Mucosa of rectum (tissue), 2 donors: Measurements from ENCODE around the gene POU2F3.
"Not testable (repeated sequence)": the region's sequence is repeated elsewhere in the genome, so short reads cannot be mapped to it uniquely, and the experiment has no call there.

ENCODE experiments used
- H3K27ac ChIP-seq, 2 donors: one replicate each; pipeline ENCODE4 v1.7.0; 2013; ENCODE audit warnings: inconsistent platforms in 2 of 2, low read depth in 2 of 2, low read length in 2 of 2
- H3K27me3 ChIP-seq, 2 donors: one replicate each; pipeline ENCODE4 v1.7.0; 2013; ENCODE audit warnings: low read length in 2 of 2; ENCODE audit not compliant: control insufficient read depth in 2 of 2, insufficient read depth in 2 of 2
- H3K36me3 ChIP-seq, 2 donors: one replicate each; pipeline ENCODE4 v1.7.0; 2013; ENCODE audit warnings: low read length in 2 of 2; ENCODE audit not compliant: control insufficient read depth in 2 of 2, insufficient read depth in 2 of 2
- H3K4me1 ChIP-seq, 2 donors: one replicate each; pipeline ENCODE4 v1.7.0; 2013; ENCODE audit warnings: low read length in 2 of 2, mild to moderate bottlenecking in 1 of 2; ENCODE audit not compliant: control insufficient read depth in 2 of 2, insufficient read depth in 2 of 2
- H3K4me3 ChIP-seq, 2 donors: one replicate each; pipeline ENCODE4 v1.7.0; 2013; ENCODE audit warnings: low read length in 2 of 2
- H3K9ac ChIP-seq, 2 donors: one replicate each; pipeline ENCODE4 v1.7.0; 2013; ENCODE audit warnings: low read length in 2 of 2, low read depth in 1 of 2, mild to moderate bottlenecking in 1 of 2
- H3K9me3 ChIP-seq, 2 donors: one replicate each; pipeline ENCODE4 v1.7.0; 2013; ENCODE audit warnings: low read length in 2 of 2; ENCODE audit not compliant: control insufficient read depth in 2 of 2
- donor health status: healthy.
- donor health status: Normal muscosa, but diverticular disease.

POU2F3 gene

DNA sequence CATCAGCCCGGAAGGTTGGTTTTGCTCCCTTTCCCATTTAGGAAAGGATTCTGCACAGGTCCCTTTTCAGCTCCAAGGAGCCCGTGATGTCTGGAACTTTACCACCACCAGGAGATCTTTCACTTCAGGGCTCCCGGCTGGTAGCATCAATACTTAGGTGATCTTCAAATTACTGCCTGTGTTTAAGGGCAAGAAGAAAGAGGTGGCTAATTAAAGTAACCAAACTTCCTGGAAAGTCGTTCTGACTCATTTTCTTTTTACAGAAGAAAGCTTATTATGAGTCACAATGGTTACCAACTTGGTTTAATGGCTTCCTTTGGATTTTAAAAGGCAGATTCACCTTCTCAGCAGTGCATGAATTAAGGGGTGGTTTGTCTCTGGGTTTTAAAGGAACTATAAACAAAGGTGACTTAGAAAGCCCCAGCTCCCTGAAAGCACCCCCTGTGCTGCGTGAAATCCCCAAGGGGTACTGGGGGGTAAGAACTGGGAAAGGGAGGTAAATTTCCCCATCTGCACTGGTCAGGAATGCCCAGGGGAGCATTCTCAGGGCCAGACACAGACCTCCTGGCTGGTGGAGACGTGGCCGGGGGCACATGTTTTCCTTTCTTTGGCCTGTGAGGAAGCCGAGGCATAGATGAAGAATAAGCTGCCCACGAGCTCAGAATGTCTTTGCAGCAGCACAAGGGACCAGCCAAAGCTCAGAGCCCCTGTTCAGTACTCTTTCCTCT is 8.8 kb downstream of the POU2F3 start:
- Histone ChIP-seq H3K4me1 (no peaks in the 10 kb centered on the region), H3K36me3 (no peaks in the 10 kb centered on the region), H3K27ac (no peak overlapping the region), H3K27me3 (peaks cover 4 to 8% of the 10 kb centered on the region in 2 donors), H3K4me3 (no peak overlapping the region), H3K9me3 (no peaks in the 10 kb centered on the region), H3K9ac (no peak overlapping the region)

DNA sequence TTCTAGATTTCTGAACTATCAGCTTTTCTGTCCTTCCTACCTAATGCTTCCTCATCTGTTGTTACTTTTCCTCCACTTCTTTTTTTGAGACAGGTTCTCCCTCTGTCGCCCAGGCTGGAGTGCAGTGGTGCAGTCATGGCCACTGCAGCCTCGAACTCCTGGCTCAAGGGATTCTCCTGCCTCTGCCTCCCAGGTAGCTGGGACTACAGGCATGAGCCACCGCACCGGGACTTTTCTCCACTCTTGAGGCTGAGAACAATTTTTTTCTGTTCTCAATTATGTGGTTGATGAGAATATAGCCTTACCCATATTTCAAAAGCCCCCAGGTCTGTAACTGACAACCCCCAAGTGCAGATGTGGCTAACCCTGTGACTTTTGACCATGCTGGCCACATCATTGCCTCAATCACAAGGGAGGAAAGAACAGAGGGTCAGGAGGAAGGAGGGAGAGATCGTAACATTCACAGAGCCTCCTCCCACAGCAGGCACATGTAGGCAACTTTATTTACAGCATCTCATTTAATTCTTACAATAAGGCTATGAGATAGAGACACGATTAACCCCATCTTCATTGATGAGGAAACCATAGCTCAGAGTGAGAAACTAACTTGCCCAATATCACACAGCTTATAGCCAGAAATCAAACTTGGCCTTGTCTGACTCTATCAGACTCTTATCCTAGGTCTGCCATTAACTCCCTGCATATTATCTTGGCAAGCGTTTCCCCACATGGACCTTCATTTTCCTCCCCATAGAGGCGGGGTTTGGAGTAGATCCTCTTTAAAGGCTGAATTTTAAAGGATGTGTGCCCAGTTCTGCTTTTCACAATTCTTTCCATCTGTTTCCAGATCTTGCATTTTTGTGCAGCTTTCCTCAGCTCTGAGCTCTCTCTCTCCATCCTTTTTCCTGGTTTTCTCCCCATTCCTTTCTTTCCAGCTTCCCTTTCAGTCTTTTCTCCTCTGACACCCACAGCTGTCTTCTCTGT is 9.6 kb downstream of the POU2F3 start:
- Histone ChIP-seq H3K9me3 (no peaks in the 10 kb centered on the region), H3K27me3 (peaks cover 6 to 13% of the 10 kb centered on the region in 2 donors), H3K9ac (no peak overlapping the region), H3K4me3 (no peak overlapping the region), H3K4me1 (no peaks in the 10 kb centered on the region), H3K27ac (no peak overlapping the region), H3K36me3 (no peaks in the 10 kb centered on the region)

DNA sequence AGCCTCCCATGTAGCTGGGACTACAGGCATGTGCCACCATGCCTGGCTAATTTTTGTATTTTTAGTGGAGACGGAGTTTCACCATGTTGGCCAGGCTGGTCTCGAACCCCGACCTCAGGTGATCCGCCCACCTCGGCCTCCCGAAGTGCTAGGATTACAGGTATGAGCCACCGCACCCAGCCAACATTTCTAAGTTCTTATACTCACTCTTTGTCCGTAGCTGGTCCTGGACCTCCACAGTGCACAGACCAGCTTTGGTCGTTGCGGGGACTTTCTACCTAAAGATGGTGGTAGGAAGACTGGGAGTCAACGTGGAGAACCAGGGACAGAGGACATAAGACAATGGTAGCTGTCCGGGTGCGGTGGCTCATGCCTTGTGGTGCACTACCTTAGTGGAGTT is 13.4 kb downstream of the POU2F3 start:
- H3K9ac ChIP-seq, H3K4me1 ChIP-seq, H3K36me3 ChIP-seq, H3K4me3 ChIP-seq, H3K9me3 ChIP-seq, H3K27ac ChIP-seq: not testable (repeated sequence)
- H3K27me3 ChIP-seq: peaks cover 28 to 32% of the 10 kb centered on the region in 2 donors

- no peak overlapping the region for H3K9ac ChIP-seq
- no peaks in the 10 kb centered on the region for H3K4me1 ChIP-seq
- peak overlapping the region in 1 of 2 donors; percentile 9 for H3K27ac ChIP-seq
- peaks cover 26 to 28% of the 10 kb centered on the region in 2 donors for H3K27me3 ChIP-seq
- H3K36me3 ChIP-seq: no peaks in the 10 kb centered on the region
- no peak overlapping the region for H3K4me3 ChIP-seq
- H3K9me3 ChIP-seq: no peaks in the 10 kb centered on the region
Measured at GRCh38 chr11:120254788-120255518, 15.0 kb downstream of the POU2F3 start.

- Histone ChIP-seq H3K4me3 (no peak overlapping the region), H3K9me3 (no peaks in the 10 kb centered on the region), H3K36me3 (no peaks in the 10 kb centered on the region), H3K9ac (no peak overlapping the region), H3K4me1 (no peaks in the 10 kb centered on the region), H3K27ac (no peak overlapping the region), H3K27me3 (peaks cover 26 to 28% of the 10 kb centered on the region in 2 donors)
Measured at GRCh38 chr11:120255519-120255866, 15.6 kb downstream of the POU2F3 start.

GRCh38 chr11:120256178-120256577 is 16.2 kb downstream of the POU2F3 start:
- H3K9me3 ChIP-seq: no peaks in the 10 kb centered on the region
- no peak overlapping the region for H3K27ac ChIP-seq
- no peak overlapping the region for H3K4me3 ChIP-seq
- peaks cover 26 to 28% of the 10 kb centered on the region in 2 donors for H3K27me3 ChIP-seq
- H3K4me1 ChIP-seq: no peaks in the 10 kb centered on the region
- H3K9ac ChIP-seq: no peak overlapping the region
- no peaks in the 10 kb centered on the region for H3K36me3 ChIP-seq

GRCh38 chr11:120256779-120257178 is 16.8 kb downstream of the POU2F3 start:
- Histone ChIP-seq H3K36me3 (no peaks in the 10 kb centered on the region), H3K9me3 (no peaks in the 10 kb centered on the region), H3K4me3 (no peak overlapping the region), H3K27ac (no peak overlapping the region), H3K4me1 (no peaks in the 10 kb centered on the region), H3K9ac (no peak overlapping the region), H3K27me3 (peaks cover 26 to 28% of the 10 kb centered on the region in 2 donors)

DNA sequence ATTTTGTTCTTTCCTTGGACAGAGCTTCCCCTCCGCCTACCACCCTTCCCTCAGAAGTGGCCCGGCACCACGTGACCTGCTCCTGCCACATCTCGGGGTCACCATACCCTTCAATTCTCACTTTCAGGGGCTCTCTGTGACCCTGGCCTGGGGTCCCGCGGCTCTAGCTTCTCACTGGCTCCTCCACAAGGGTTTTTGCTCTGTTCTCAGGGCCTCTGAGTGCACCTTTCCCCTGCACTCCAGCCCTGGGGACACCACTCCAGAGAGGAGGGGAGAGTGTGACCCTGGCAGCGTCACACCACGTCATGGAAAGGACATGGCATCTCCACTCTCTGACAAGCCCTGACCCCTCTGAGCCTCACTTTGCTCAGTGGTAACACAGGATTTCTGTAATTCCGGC is 17.4 kb downstream of the POU2F3 start:
- Histone ChIP-seq H3K9ac (no peak overlapping the region), H3K4me3 (no peak overlapping the region), H3K4me1 (no peaks in the 10 kb centered on the region), H3K9me3 (no peaks in the 10 kb centered on the region), H3K36me3 (no peaks in the 10 kb centered on the region), H3K27ac (no peak overlapping the region), H3K27me3 (peaks cover 26 to 28% of the 10 kb centered on the region in 2 donors)

DNA sequence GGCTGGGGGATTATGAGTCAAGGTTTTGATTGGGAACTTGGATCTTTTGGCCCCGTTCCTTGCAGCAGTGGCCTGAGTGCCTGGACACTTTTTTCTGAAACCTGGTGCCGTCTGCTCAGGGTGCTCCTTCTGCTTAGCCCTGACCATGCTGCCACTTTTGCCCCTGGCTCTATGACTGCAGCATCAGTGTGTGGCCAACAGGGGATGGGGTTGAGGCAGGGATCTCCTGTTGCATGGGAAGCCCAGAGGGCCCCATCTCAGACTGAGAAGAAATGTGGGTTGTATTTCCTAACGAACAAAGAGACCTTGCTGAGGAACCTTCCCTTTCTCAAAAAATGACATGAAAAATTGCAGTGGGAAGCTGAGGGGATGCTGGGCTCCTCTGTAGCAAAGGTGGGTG is 18.7 kb downstream of the POU2F3 start:
- no peak overlapping the region for H3K9ac ChIP-seq
- no peaks in the 10 kb centered on the region for H3K4me1 ChIP-seq
- no peak overlapping the region for H3K4me3 ChIP-seq
- H3K27me3 ChIP-seq: peaks cover 26 to 27% of the 10 kb centered on the region in 2 donors
- H3K9me3 ChIP-seq: no peaks in the 10 kb centered on the region
- H3K27ac ChIP-seq: no peak overlapping the region
- no peaks in the 10 kb centered on the region for H3K36me3 ChIP-seq

- H3K9me3 ChIP-seq: no peaks in the 10 kb centered on the region
- H3K4me3 ChIP-seq: no peak overlapping the region
- H3K27me3 ChIP-seq: peaks cover 24 to 25% of the 10 kb centered on the region in 2 donors
- no peaks in the 10 kb centered on the region for H3K4me1 ChIP-seq
- no peak overlapping the region for H3K27ac ChIP-seq
- H3K36me3 ChIP-seq: no peaks in the 10 kb centered on the region
- no peak overlapping the region for H3K9ac ChIP-seq
Measured at GRCh38 chr11:120259241-120259640, 19.3 kb downstream of the POU2F3 start.
